GM21529 (cell line): Measurements from ENCODE around the gene SLC47A1.
"Not testable (repeated sequence)": the region's sequence is repeated elsewhere in the genome, so short reads cannot be mapped to it uniquely, and the experiment has no call there.

Experiments
- ATAC-seq: cut with Tn5 transposase; IDR thresholded peaks from one replicate; pipeline ENCODE4 v1.9.1; 2021; ENCODE audit not compliant: unreplicated experiment

SLC47A1 gene

GRCh38 chr17:19533718-19534561 is at the start of gene SLC47A1:
Gene SLC47A1, plus strand, starts transcription at chr17:19533854. Its CDS starts 86 bp downstream, at chr17:19533940.
- no peak for ATAC-seq

- no peak for ATAC-seq
Measured at GRCh38 chr17:19485800-19486340, 47.8 kb upstream of the SLC47A1 start.

GRCh38 chr17:19486351-19487023 is 47.2 kb upstream of the SLC47A1 start:
- no peak for ATAC-seq

GRCh38 chr17:19487024-19487600 is 46.5 kb upstream of the SLC47A1 start:
- ATAC-seq = no peak

GRCh38 chr17:19492141-19492540 is 41.5 kb upstream of the SLC47A1 start:
- ATAC-seq = no peak

GRCh38 chr17:19494961-19495806 is 38.5 kb upstream of the SLC47A1 start:
- ATAC-seq = no peak

- no peak for ATAC-seq
Measured at GRCh38 chr17:19495828-19496528, 37.7 kb upstream of the SLC47A1 start.

GRCh38 chr17:19497624-19498023 is 36.0 kb upstream of the SLC47A1 start:
- ATAC-seq = no peak

GRCh38 chr17:19501219-19501618 is 32.4 kb upstream of the SLC47A1 start:
- no peak for ATAC-seq

GRCh38 chr17:19502517-19502916 is 31.1 kb upstream of the SLC47A1 start:
- no peak for ATAC-seq

GRCh38 chr17:19505561-19505960 is 28.1 kb upstream of the SLC47A1 start:
- ATAC-seq = not testable (repeated sequence)

- ATAC-seq = peak; percentile 76
Measured at GRCh38 chr17:19507775-19508576, 25.7 kb upstream of the SLC47A1 start.

GRCh38 chr17:19508577-19508867 is 25.1 kb upstream of the SLC47A1 start:
- ATAC-seq = no peak

- not testable (repeated sequence) for ATAC-seq
Measured at GRCh38 chr17:19509281-19509852, 24.3 kb upstream of the SLC47A1 start.

GRCh38 chr17:19510903-19511302 is 22.8 kb upstream of the SLC47A1 start:
- no peak for ATAC-seq

- no peak for ATAC-seq
Measured at GRCh38 chr17:19513897-19514488, 19.7 kb upstream of the SLC47A1 start.

- no peak for ATAC-seq
Measured at GRCh38 chr17:19517699-19518098, 16.0 kb upstream of the SLC47A1 start.

GRCh38 chr17:19519388-19520291 is 14.0 kb upstream of the SLC47A1 start:
- ATAC-seq = not testable (repeated sequence)
